GM19463 (cell line): ENCODE results near the gene TNNC1.

ENCODE experiments used
- ATAC-seq: cut with Tn5 transposase; IDR thresholded peaks from one replicate; pipeline ENCODE4 v1.9.1; 2021; ENCODE audit warnings: mild to moderate bottlenecking, moderate library complexity; ENCODE audit not compliant: unreplicated experiment

TNNC1 gene

GRCh38 chr3:52402706-52403270 is 51.1 kb downstream of the TNNC1 start:
- no peak for ATAC-seq

- ATAC-seq: no peak
These were observed 51.7 kb downstream of the TNNC1 start for GRCh38 chr3:52402101-52402521.

- ATAC-seq: no peak
These were observed 52.3 kb downstream of the TNNC1 start for GRCh38 chr3:52401551-52401950.
